HFFc6 (cell line): ENCODE measurements around the gene DEK. TPM values are rescaled to one million over a fixed set of nuclear protein-coding genes. Genes with fewer than 3 reads are reported as not detected.
"Not testable (repeated sequence)": the region's sequence is repeated elsewhere in the genome, so short reads cannot be mapped to it uniquely, and the experiment has no call there.

Experiments used
- DNase-seq: peaks from one replicate; pipeline ENCODE4 v3.0.0-alpha.2; 2018
- H3K27ac Mint-ChIP-seq: 2 replicates; pipeline ENCODE4 v1.8.0; 2020; ENCODE audit warnings: mild to moderate bottlenecking, mixed read lengths
- H3K27me3 Mint-ChIP-seq: 2 replicates; pipeline ENCODE4 v1.8.0; 2021; ENCODE audit warnings: mild to moderate bottlenecking, moderate library complexity, mixed read lengths; ENCODE audit not compliant: insufficient read depth
- H3K36me3 Mint-ChIP-seq: 2 replicates; pipeline ENCODE4 v1.8.0; 2021; ENCODE audit warnings: low read depth, mixed read lengths
- H3K4me1 Mint-ChIP-seq: 2 replicates; pipeline ENCODE4 v1.8.0; 2020; ENCODE audit warnings: low read depth, mixed read lengths
- H3K4me3 Mint-ChIP-seq: 2 replicates; pipeline ENCODE4 v1.8.0; 2020; ENCODE audit warnings: mild to moderate bottlenecking, moderate library complexity, mixed read lengths
- H3K9me3 Mint-ChIP-seq: 2 replicates; pipeline ENCODE4 v1.8.0; 2020; ENCODE audit warnings: mild to moderate bottlenecking, mixed read lengths
- total RNA-seq, 6 experiments: library from RNA; stranded (reverse); fragmentation: NEBNext Ultra II Directional; extraction: Animal tissue kit (Norgen Biotek cat#: 25700); gene quantifications; 2 replicates in 1 of 6; 3 replicates in 5 of 6; pipeline ENCODE4 v1.2.3, GENCODE V29; 2021
- TF ChIP-seq, protein P1 (sequence below): fragments of 200-600 bp; sonication (generic); IDR thresholded peaks from 2 replicates; pipeline ENCODE4 v1.5.0; 2021; ENCODE audit warnings: antibody characterized with exemption, mild to moderate bottlenecking

Gene DEK
- total RNA-seq, 6 experiments from 2014 or later = 76.7 to 144 (median 132) TPM

DNA sequence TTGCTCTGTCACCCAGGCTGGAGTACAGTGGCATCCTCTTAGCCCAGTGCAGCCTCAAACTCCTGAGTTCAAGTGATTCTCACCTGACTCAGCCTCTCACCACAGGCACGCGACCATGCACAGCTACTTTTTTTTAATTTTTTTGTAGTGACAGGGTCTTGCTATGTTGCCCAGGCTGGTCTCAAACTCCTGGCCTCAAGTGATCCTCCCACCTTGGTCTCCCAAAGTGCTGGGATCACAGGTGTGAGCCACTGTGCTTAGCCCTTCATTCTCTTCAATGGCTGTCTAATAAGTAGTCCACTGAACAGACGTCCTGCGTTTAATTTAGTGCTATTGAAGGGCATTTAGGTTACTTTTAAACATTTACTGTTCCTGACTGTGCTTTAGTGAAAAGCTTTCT lies 81.8 kb downstream of the DEK start:
- Mint-ChIP-seq H3K27me3 (no peaks in the 10 kb centered on the region), H3K9me3 (no peaks in the 10 kb centered on the region), H3K4me1 (0 out of 2 replicates have a peak, but pooled peaks cover 9% of the 10 kb centered on the region), H3K27ac (no peak overlapping the region), H3K4me3 (no peak overlapping the region), H3K36me3 (no peaks in the 10 kb centered on the region; the same call in 1 of the 2 replicates)
- no peak for DNase-seq
- TF ChIP-seq, protein P1, sequence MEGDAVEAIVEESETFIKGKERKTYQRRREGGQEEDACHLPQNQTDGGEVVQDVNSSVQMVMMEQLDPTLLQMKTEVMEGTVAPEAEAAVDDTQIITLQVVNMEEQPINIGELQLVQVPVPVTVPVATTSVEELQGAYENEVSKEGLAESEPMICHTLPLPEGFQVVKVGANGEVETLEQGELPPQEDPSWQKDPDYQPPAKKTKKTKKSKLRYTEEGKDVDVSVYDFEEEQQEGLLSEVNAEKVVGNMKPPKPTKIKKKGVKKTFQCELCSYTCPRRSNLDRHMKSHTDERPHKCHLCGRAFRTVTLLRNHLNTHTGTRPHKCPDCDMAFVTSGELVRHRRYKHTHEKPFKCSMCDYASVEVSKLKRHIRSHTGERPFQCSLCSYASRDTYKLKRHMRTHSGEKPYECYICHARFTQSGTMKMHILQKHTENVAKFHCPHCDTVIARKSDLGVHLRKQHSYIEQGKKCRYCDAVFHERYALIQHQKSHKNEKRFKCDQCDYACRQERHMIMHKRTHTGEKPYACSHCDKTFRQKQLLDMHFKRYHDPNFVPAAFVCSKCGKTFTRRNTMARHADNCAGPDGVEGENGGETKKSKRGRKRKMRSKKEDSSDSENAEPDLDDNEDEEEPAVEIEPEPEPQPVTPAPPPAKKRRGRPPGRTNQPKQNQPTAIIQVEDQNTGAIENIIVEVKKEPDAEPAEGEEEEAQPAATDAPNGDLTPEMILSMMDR = no peak

DNA sequence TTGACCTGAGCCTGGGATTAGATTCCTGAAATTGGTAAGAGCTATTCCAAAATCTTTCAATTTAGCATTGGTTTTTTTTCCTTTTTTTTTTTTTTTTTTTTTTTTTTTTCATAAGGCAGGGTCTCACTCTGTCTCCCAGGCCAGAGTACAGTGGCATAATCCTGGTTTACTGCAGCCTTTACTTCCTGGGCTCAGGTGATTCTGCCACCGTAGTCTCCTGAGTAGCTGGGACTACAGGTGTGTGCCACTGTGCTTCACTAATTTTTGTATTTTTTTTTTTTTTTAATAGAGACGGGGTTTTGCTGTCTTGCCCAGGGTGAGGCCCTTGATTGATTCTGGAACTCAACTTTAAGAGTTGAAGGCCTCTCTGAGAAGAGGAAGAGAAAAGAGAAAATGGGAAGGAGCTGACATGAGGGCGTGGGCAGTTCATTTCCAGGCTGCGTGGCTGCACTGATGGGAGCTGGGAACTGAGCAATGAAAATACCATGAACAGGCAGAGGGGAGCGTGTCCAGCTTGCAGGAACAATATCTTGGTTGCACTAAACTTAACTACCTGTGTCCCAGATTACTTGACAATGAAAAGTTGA lies 84.5 kb downstream of the DEK start:
- Mint-ChIP-seq H3K4me1 (no peaks in the 10 kb centered on the region), H3K9me3 (no peaks in the 10 kb centered on the region), H3K36me3 (peaks cover 20% of the 10 kb centered on the region), H3K4me3 (no peak overlapping the region), H3K27me3 (no peaks in the 10 kb centered on the region; the same call in 1 of the 2 replicates), H3K27ac (no peak overlapping the region)
- DNase-seq = no peak
- TF ChIP-seq, protein P1 = no peak

DNA sequence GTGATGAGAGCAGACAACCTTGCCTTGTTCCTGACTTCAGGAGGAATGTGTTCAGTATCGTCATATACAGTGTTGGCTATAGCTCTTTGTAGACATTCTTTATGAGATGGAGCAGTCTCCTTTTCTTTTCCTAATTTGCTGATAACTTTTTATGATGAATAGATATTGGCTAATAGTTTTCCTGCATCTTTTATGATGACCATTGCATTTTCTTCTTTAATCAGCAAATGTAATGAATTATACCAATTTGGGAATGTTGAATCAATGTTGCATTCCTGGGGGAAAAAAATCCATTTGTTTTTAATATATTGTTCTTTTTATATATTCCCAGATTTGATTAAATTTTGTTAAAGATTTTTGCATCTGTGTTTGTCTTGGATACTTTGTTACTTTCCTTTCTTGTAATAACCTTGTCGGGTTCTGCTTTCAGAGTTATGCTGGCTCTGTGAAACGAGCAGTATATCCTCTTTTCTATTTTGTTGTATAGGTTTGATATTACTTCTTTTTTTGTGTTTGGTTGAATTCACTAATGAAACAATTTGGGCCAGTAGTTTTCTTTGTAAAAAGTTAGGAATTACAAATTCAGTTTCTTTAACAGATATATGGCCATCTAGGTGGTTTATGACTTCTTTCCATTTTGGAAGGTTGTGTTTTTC lies 85.2 kb downstream of the DEK start:
- no peak for DNase-seq
- TF ChIP-seq, protein P1 = no peak
- Mint-ChIP-seq H3K4me1 (no peaks in the 10 kb centered on the region), H3K9me3 (no peaks in the 10 kb centered on the region), H3K27ac (no peak overlapping the region), H3K36me3 (peaks cover 24% of the 10 kb centered on the region), H3K27me3 (no peaks in the 10 kb centered on the region; the same call in 1 of the 2 replicates), H3K4me3 (no peak overlapping the region)

GRCh38 chr6:18177286-18177965 lies 86.9 kb downstream of the DEK start:
- Mint-ChIP-seq H3K4me1 (no peaks in the 10 kb centered on the region), H3K27me3 (no peaks in the 10 kb centered on the region; the same call in 1 of the 2 replicates), H3K27ac (no peak overlapping the region), H3K36me3 (peaks cover 24% of the 10 kb centered on the region), H3K9me3 (no peaks in the 10 kb centered on the region), H3K4me3 (no peak overlapping the region)
- TF ChIP-seq, protein P1 = no peak
- DNase-seq = no peak

- peaks cover 31% of the 10 kb centered on the region for H3K36me3 Mint-ChIP-seq
- not testable (repeated sequence) for H3K4me1 Mint-ChIP-seq, H3K27ac Mint-ChIP-seq, H3K27me3 Mint-ChIP-seq, H3K4me3 Mint-ChIP-seq, H3K9me3 Mint-ChIP-seq, DNase-seq
Observed at GRCh38 chr6:18176198-18176597, 88.1 kb downstream of the DEK start.

Other genes with a start within 250 kb of the DEK start
- gene NHLRC1, start 141.9 kb downstream of the DEK start, total RNA-seq = 1 to 10 TPM; 1.2 to 1.9 (median 1.4) TPM
- 10 to 100 TPM; 15.5 to 23.1 (median 21.2) TPM for gene TPMT, start 109.5 kb downstream of the DEK start, total RNA-seq
- 10 to 100 TPM; 17.4 to 20.9 (median 19.1) TPM for gene KDM1B, start 109.1 kb downstream of the DEK start, total RNA-seq
- gene RNF144B, start 122.8 kb upstream of the DEK start, total RNA-seq = 1 to 10 TPM in 5 of 6 experiments, under 1 TPM in 1; 0.83 to 4.8 (median 1.2) TPM